Activated naive CD4-positive, alpha-beta T cell treated with anti-CD3 and anti-CD28 coated beads, Interleukin-2, amount 50 U/mL, for 72 hours (primary cell): ENCODE measurements around the gene KLC1. TPM values are rescaled to one million over a fixed set of nuclear protein-coding genes. Genes with fewer than 3 reads are reported as not detected.
"Not testable (repeated sequence)": the region's sequence is repeated elsewhere in the genome, so short reads cannot be mapped to it uniquely, and the experiment has no call there.

Experiments
- ATAC-seq, 2 donors: fragments of 150-1000 bp; cut with Tn5 transposase; 2 replicates each; pipeline ENCODE4 v1.10.0; 2021; ENCODE audit warnings: mild to moderate bottlenecking in 2 of 2, moderate library complexity in 2 of 2
- DNase-seq, 2 donors: peaks; one replicate each; pipeline ENCODE4 v3.0.0; 2021 to 2022; ENCODE audit warnings: low spot score in 2 of 2
- H3K27ac Mint-ChIP-seq, 2 donors: one replicate each; pipeline ENCODE4 v1.8.0; 2022; ENCODE audit warnings: mild to moderate bottlenecking in 2 of 2, mixed read lengths in 2 of 2
- H3K36me3 Mint-ChIP-seq, 2 donors: one replicate each; pipeline ENCODE4 v1.8.0; 2022; ENCODE audit warnings: mixed read lengths in 2 of 2
- H3K9me3 Mint-ChIP-seq, 2 donors: one replicate each; pipeline ENCODE4 v1.8.0; 2022; ENCODE audit warnings: mixed read lengths in 2 of 2
- total RNA-seq, 2 donors: library from RNA; stranded (reverse); gene quantifications; one replicate each; pipeline ENCODE4 v1.2.3, GENCODE V29; 2022

The KLC1 gene
- total RNA-seq, 2 donors from 2014 or later = 114 to 137 TPM

GRCh38 chr14:103646189-103646588 lies 17.2 kb downstream of the KLC1 start:
- DNase-seq (no peak), ATAC-seq (no peak)
- no peak overlapping the region for H3K27ac Mint-ChIP-seq
- no peaks in the 10 kb centered on the region for H3K36me3 Mint-ChIP-seq
- no peaks in the 10 kb centered on the region for H3K9me3 Mint-ChIP-seq

DNA sequence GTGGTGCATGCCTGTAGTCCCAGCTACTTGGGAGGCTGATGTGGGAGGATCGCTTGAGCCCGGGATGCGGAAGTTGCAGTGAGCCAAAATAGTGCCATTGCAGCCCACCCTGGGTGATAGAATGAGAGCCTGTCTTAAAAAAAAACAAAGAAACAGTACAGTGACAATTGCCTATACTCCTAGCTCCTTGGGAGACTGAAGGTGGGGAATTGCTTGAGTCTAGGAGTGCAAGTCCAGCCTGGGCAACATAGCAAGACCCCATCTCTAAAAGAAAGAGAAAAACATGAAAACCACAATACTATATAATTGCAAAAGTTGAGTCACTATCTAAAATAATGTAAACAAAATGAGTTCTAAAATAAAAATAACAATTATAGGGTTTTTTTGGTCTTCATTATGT lies 20.0 kb downstream of the KLC1 start:
- Mint-ChIP-seq H3K27ac (no peak overlapping the region), H3K9me3 (no peaks in the 10 kb centered on the region), H3K36me3 (no peaks in the 10 kb centered on the region)
- ATAC-seq (no peak), DNase-seq (no peak)

GRCh38 chr14:103650213-103650612 lies 21.2 kb downstream of the KLC1 start:
- Mint-ChIP-seq H3K9me3 (no peaks in the 10 kb centered on the region), H3K36me3 (peaks cover 0 to 6% of the 10 kb centered on the region in 2 donors), H3K27ac (no peak overlapping the region)
- no peak for DNase-seq
- no peak for ATAC-seq

- Mint-ChIP-seq H3K36me3 (peaks cover 0 to 6% of the 10 kb centered on the region in 2 donors), H3K9me3 (no peaks in the 10 kb centered on the region), H3K27ac (no peak overlapping the region)
- ATAC-seq (no peak), DNase-seq (no peak)
These were observed 22.6 kb downstream of the KLC1 start for GRCh38 chr14:103651585-103651984.

DNA sequence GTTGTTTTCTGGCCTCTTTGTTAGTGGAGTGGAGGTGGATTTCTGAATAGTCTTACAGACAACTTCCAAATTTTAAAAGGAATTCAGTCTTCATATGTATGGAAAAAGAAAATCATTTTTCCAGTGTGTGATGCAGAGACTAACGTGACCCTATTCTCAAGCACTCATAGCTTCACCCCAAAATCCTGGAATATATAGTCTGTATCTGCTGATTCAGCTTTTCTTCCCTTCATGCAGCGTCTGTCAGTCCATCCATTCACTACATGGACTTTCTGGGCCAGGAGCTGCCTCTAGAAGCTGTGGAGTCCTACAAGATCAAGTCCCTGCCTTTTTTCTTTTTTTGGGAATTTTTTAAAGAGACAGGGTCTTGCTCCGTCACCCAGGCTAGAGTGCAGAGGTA lies 23.8 kb downstream of the KLC1 start:
- H3K36me3 Mint-ChIP-seq = peaks cover 0 to 10% of the 10 kb centered on the region in 2 donors
- H3K27ac Mint-ChIP-seq = peak overlapping the region in 1 of 2 donors; percentile 75
- DNase-seq (no peak), ATAC-seq (no peak)
- H3K9me3 Mint-ChIP-seq = no peaks in the 10 kb centered on the region

- H3K36me3 Mint-ChIP-seq, H3K9me3 Mint-ChIP-seq, ATAC-seq, DNase-seq: not testable (repeated sequence)
- peak overlapping the region in 1 of 2 donors; percentile 75 for H3K27ac Mint-ChIP-seq
These were observed 24.3 kb downstream of the KLC1 start for GRCh38 chr14:103653336-103653735.

GRCh38 chr14:103653805-103654204 lies 24.8 kb downstream of the KLC1 start:
- Mint-ChIP-seq H3K36me3 (peaks cover 0 to 10% of the 10 kb centered on the region in 2 donors), H3K9me3 (no peaks in the 10 kb centered on the region), H3K27ac (peak overlapping the region in 1 of 2 donors; percentile 75)
- DNase-seq (no peak), ATAC-seq (no peak)

DNA sequence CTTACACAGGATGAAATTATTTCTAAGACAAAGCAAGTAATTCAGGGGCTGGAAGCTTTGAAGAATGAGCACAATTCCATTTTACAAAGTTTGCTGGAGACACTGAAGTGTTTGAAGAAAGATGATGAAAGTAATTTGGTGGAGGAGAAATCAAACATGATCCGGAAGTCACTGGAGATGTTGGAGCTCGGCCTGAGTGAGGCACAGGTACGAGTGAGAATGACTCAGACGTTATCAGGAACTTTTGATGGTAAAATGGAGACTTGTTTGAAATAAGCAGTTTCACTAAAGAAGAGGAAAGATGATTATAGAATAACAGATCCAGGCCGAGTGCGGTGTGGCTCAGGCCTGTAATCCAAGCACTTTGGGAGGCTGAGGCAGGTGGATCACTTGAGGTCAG lies 25.6 kb downstream of the KLC1 start:
- DNase-seq (no peak), ATAC-seq (no peak)
- Mint-ChIP-seq H3K27ac (peak overlapping the region in 1 of 2 donors; percentile 95), H3K9me3 (no peaks in the 10 kb centered on the region), H3K36me3 (peaks cover 0 to 15% of the 10 kb centered on the region in 2 donors)

- ATAC-seq (no peak), DNase-seq (no peak)
- peaks cover 0 to 18% of the 10 kb centered on the region in 2 donors for H3K36me3 Mint-ChIP-seq
- no peaks in the 10 kb centered on the region for H3K9me3 Mint-ChIP-seq
- H3K27ac Mint-ChIP-seq = peak overlapping the region; percentile 44 to 50
These were observed 27.2 kb downstream of the KLC1 start for GRCh38 chr14:103656031-103656755.

DNA sequence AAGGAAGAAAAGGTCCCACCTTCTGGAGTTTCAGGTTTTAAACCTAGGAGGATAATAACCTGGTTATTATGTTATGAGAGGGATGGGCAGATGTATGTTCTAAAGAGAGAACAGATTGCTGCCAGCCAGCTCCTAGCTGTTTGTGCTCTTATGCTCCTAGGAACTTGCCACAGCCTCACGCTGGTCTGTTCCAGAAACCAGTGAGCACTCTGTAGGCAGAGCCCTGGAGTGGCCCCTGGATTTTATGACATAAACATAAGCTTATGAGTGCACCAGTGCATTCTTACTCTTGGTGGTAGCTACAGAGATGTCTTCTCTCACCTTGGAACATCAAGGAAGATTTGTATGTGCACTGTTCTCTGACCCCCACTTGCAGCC lies 27.7 kb downstream of the KLC1 start:
- Mint-ChIP-seq H3K9me3 (no peaks in the 10 kb centered on the region), H3K27ac (no peak overlapping the region), H3K36me3 (peaks cover 0 to 18% of the 10 kb centered on the region in 2 donors)
- DNase-seq = no peak
- no peak for ATAC-seq

- DNase-seq (no peak), ATAC-seq (no peak)
- H3K9me3 Mint-ChIP-seq = no peaks in the 10 kb centered on the region
- peaks cover 0 to 18% of the 10 kb centered on the region in 2 donors for H3K36me3 Mint-ChIP-seq
- H3K27ac Mint-ChIP-seq = no peak overlapping the region
These were observed 28.5 kb downstream of the KLC1 start for GRCh38 chr14:103657471-103657870.

- DNase-seq (no peak), ATAC-seq (no peak)
- H3K9me3 Mint-ChIP-seq = no peaks in the 10 kb centered on the region
- no peak overlapping the region for H3K27ac Mint-ChIP-seq
- H3K36me3 Mint-ChIP-seq = peaks cover 0 to 13% of the 10 kb centered on the region in 2 donors
These were observed 30.6 kb downstream of the KLC1 start for GRCh38 chr14:103659631-103660030.

GRCh38 chr14:103662029-103662428 lies 33.0 kb downstream of the KLC1 start:
- no peak for ATAC-seq
- H3K36me3 Mint-ChIP-seq = peaks cover 0 to 11% of the 10 kb centered on the region in 2 donors

GRCh38 chr14:103662591-103662990 lies 33.6 kb downstream of the KLC1 start:
- H3K9me3 Mint-ChIP-seq = no peaks in the 10 kb centered on the region
- no peak overlapping the region for H3K27ac Mint-ChIP-seq
- H3K36me3 Mint-ChIP-seq = peaks cover 0 to 8% of the 10 kb centered on the region in 2 donors
- ATAC-seq (no peak), DNase-seq (no peak)

More at GRCh38 chr14:103662029-103662428, 33.0 kb downstream of the KLC1 start:
- no peak overlapping the region for H3K27ac Mint-ChIP-seq
- no peaks in the 10 kb centered on the region for H3K9me3 Mint-ChIP-seq
- DNase-seq = no peak

DNA sequence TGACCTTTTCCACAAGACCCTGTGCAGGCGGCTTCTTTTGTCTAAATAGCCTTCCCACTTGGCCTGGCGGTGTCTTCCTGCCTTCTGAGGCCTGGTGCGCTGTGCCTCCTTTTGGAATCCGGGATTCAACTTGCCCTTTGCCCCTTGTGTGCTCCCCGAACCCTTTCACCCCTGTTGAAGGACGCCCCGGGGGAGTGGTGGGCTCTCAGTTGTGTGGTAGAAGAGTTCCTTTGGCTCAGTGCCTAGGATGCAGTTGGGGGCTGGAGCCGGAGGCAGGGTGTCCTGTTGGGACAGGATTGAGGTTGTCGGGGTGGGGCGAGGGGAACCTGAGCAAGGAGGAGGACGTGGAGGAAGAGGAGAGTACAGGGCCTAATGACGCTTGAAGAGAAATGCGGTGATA lies 34.5 kb downstream of the KLC1 start:
- H3K27ac Mint-ChIP-seq = peak overlapping the region in 1 of 2 donors; percentile 11
- no peak for DNase-seq
- peaks cover 0 to 8% of the 10 kb centered on the region in 2 donors for H3K36me3 Mint-ChIP-seq
- no peak for ATAC-seq
- H3K9me3 Mint-ChIP-seq = no peaks in the 10 kb centered on the region

DNA sequence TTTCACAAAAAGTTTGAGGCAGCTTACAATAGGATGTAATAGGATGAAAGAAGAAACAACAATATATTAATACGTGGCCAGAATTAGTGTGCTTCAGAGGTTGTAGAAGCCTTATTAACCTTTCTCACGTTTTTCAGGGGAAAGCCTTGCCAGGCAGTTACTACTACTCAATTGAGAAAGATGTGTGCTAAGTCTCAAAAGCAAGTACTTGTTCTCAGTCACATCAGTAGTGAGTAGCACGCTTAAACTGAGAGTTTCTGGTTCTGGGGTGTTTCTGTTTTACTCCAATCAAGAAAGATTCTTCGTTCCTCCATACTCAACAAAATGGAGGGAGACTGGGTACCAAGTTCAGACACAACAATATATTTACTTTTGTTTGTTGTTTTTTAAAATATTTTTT lies 38.7 kb downstream of the KLC1 start:
- H3K9me3 Mint-ChIP-seq = no peaks in the 10 kb centered on the region
- DNase-seq (no peak), ATAC-seq (peak in 1 of 2 donors; percentile 78)
- peak overlapping the region in 1 of 2 donors; percentile 22 for H3K27ac Mint-ChIP-seq
- peaks cover 0 to 18% of the 10 kb centered on the region in 2 donors for H3K36me3 Mint-ChIP-seq

DNA sequence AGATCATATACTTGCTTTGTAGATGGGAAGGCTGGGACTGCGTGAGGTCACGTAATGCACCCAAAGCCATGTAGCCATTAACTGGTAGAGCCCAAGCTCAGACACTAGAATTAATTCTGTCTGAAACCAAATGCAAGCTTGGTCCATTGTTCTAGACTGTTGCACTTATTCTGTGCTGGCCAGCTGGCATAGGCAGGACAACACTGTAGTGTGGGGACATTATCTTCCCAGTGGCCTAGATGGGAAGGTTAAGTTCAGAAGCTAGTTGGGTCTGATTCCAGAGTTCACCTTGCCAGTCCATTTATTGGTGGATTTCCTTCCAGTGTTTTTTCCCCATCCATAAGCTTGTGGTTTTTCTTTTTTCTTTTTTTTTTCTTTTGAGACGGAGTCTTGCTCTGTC lies 39.1 kb downstream of the KLC1 start:
- DNase-seq (no peak), ATAC-seq (no peak)
- peaks cover 0 to 18% of the 10 kb centered on the region in 2 donors for H3K36me3 Mint-ChIP-seq
- no peak overlapping the region for H3K27ac Mint-ChIP-seq
- H3K9me3 Mint-ChIP-seq = no peaks in the 10 kb centered on the region

- DNase-seq = no peak
- H3K9me3 Mint-ChIP-seq = no peaks in the 10 kb centered on the region
- H3K36me3 Mint-ChIP-seq = peaks cover 0 to 18% of the 10 kb centered on the region in 2 donors
- ATAC-seq = no peak
- H3K27ac Mint-ChIP-seq = no peak overlapping the region
These were observed 40.4 kb downstream of the KLC1 start for GRCh38 chr14:103669370-103669769.
